Activated naive CD4-positive, alpha-beta T cell treated with anti-CD3 and anti-CD28 coated beads, Interleukin-2, amount 10 ng/mL, durations not matched to agents 7 days and 5 days (primary cell): ENCODE results near the gene WDR7.

Experiments used
- CTCF ChIA-PET: fragments of 350-600 bp; sonication (Branson Sonifier 250); formaldehyde crosslinking; loops from one replicate; lab custom pipeline; 2021; ENCODE audit warnings: antibody characterized with exemption; lab: Charles Lee
- DNase-seq: peaks from one replicate; pipeline ENCODE4 v3.0.0-alpha.2; 2020
- H3K27ac Mint-ChIP-seq: one replicate; pipeline ENCODE4 v1.8.0; 2021; ENCODE audit warnings: mild to moderate bottlenecking, moderate library complexity, mixed read lengths
- H3K27me3 Mint-ChIP-seq: one replicate; pipeline ENCODE4 v1.8.0; 2021; ENCODE audit warnings: mild to moderate bottlenecking, mixed read lengths
- H3K36me3 Mint-ChIP-seq: one replicate; pipeline ENCODE4 v1.8.0; 2021; ENCODE audit warnings: mixed read lengths
- H3K4me1 Mint-ChIP-seq: one replicate; pipeline ENCODE4 v1.8.0; 2021; ENCODE audit warnings: mixed read lengths
- H3K4me3 Mint-ChIP-seq: one replicate; pipeline ENCODE4 v1.8.0; 2021; ENCODE audit warnings: mild to moderate bottlenecking, moderate library complexity, mixed read lengths
- H3K9me3 Mint-ChIP-seq: one replicate; pipeline ENCODE4 v1.8.0; 2021; ENCODE audit warnings: mixed read lengths

Gene WDR7

DNA sequence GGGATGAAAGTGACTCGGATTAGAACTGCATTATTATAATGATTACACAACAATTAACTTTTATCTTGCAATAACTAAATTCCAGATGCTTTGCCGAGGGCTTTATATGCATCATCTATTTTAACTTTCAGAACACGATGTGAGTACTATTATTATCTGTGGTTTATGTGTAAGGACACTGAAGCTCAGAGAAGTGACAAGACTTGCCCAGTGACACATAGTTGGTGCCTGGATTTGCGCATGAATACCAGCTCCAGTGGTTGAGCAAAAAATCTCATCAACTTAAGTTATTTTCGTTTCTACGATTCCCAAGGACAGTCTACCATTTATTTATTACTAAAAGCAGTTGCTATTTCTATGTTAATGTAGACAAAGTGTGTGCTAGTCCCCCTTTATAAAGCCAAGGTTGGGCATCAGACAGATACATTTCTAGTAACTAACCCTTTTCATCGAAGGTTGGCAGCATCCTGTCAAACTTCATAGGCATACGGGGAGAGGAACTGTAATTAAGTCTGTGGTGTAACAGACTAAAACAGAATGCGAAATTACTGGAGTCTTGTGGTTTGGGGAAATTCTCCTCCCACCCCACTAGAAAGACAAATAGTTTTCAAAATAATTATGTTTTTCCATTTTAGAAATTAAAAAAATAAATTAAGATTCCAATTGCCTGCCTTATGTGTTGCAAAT, 422.5 kb downstream of the WDR7 start:
- H3K36me3 Mint-ChIP-seq = no peaks in the 10 kb centered on the region
- H3K9me3 Mint-ChIP-seq = no peaks in the 10 kb centered on the region
- H3K4me3 Mint-ChIP-seq = no peak overlapping the region
- H3K27ac Mint-ChIP-seq = no peak overlapping the region
- no peak for DNase-seq
- H3K27me3 Mint-ChIP-seq = peaks cover 17% of the 10 kb centered on the region
- peaks cover 12% of the 10 kb centered on the region for H3K4me1 Mint-ChIP-seq
- CTCF ChIA-PET = no interaction called here

DNA sequence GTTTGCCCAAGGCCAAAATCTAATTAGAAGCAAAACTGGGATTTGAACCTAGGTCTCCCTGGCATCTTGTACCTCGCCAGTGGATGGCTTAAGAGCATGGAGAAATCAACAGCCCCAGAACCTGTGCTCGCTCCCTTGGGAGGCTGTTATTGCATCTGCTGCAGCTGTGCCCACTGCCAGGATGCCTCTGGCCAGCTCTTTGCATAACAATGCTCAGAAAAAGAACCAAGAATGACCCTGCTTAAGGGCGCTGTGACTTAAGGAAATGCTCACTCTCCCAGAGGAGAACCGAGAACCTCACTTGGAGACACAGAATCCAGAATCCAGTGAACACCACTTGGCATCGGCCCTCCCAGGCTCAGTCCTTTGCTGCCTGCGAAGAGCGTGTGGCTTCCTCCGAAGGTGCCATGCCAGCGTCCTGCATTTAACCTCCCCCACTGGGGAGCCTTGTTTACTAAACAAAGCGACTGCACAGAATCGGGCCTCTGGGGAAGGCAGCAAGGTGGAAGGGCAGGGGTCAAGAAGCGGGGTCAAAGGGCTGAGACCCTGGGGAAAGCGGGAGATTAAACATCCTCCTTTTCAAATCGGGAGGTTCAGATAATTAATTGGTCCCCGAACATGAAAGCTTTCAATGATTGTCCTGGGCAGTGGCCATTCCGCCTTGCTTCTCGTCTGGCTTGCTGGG, 424.7 kb downstream of the WDR7 start:
- H3K27me3 Mint-ChIP-seq = peaks cover 26% of the 10 kb centered on the region
- CTCF ChIA-PET = no interaction called here
- H3K9me3 Mint-ChIP-seq = no peaks in the 10 kb centered on the region
- DNase-seq = no peak
- H3K4me1 Mint-ChIP-seq = peaks cover 12% of the 10 kb centered on the region
- H3K36me3 Mint-ChIP-seq = no peaks in the 10 kb centered on the region
- no peak overlapping the region for H3K27ac Mint-ChIP-seq
- no peak overlapping the region for H3K4me3 Mint-ChIP-seq

DNA sequence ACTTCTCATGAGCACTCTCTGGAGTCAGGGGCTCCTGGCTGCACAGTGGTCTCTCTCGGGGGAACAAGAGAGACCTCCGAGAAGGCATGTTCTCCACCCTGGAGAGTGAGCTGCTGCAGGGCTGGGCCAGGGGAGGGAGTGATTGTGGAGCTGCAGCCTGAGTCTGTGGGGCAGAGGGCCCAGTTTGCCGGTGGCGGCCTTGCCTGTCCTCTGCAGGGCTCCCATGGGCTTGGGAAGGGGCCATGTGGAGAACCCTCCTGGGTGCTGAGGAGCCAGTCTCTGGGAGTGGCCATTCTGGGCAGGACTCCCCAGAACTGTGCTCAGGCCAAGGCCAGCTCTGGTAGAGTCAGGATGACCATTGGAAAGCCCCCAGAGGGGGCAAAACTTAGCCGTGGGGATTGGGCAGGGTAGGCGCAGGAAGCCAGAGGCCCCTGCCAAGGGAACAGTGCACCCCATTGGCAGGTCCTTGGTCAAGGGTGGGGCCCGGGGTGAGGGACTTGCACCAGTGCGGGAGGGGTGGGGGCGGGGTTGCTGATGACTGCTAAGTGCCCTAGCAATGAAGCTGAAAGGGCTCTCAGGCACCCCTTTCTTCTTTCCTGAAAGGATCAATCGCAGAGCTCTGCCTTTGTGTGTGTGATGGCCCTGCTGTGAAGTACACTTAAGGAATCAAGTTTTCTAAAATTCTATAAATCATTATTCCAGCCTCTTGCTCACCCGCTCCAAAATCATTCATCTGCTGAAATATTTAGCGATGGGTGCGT, 426.0 kb downstream of the WDR7 start:
- Mint-ChIP-seq H3K27me3 (peaks cover 36% of the 10 kb centered on the region), H3K9me3 (no peaks in the 10 kb centered on the region), H3K4me1 (peaks cover 12% of the 10 kb centered on the region), H3K27ac (no peak overlapping the region), H3K36me3 (no peaks in the 10 kb centered on the region), H3K4me3 (no peak overlapping the region)
- CTCF ChIA-PET = no interaction called here
- DNase-seq = no peak

- Mint-ChIP-seq H3K36me3 (no peaks in the 10 kb centered on the region), H3K27me3 (peaks cover 36% of the 10 kb centered on the region), H3K27ac (no peak overlapping the region), H3K4me1 (peaks cover 12% of the 10 kb centered on the region), H3K9me3 (no peaks in the 10 kb centered on the region), H3K4me3 (no peak overlapping the region)
- CTCF ChIA-PET = no interaction called here
- DNase-seq = peak; percentile 30
Measured at GRCh38 chr18:57077786-57078552, 426.8 kb downstream of the WDR7 start.

DNA sequence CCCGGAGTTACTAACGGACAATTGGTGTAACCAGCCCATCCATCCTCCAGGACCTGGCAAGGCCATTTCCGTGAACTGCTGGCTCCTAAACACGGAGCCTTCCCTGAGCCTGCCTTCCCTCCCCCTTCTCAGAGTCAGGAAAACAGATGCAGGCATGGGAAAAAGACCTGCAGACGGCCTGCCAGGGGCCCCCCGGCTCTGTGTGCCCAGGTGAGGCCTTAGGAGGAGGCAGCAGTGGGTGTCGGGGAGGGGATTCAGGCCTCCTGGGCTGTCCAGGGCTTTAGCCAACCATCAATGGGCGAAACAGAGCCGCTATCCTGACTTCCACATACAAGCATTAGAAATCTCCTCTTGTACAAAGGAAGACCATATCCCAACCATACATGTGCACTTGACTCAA, 427.5 kb downstream of the WDR7 start:
- Mint-ChIP-seq H3K4me1 (peaks cover 12% of the 10 kb centered on the region), H3K36me3 (no peaks in the 10 kb centered on the region), H3K9me3 (no peaks in the 10 kb centered on the region), H3K27ac (no peak overlapping the region), H3K4me3 (no peak overlapping the region), H3K27me3 (peaks cover 38% of the 10 kb centered on the region)
- CTCF ChIA-PET = no interaction called here
- no peak for DNase-seq

DNA sequence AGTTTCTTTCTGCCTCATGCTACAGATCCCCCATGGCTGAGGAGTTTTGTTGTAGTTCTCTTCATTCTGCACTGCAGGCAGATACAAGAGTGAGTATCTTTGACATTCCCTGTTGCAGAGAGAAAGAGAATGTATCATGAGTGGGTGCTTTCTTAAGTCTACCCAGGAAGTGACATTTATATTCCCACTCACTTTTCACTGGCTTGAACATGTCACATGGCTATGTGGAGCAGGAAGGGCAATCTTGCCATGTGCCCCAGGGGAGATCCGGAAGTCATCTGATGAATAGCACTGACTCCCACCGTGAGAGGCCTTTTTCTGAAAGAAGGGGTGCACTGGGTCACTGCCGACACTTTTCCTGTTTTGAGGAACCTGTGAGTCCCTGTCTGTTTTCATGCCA, 429.3 kb downstream of the WDR7 start:
- H3K9me3 Mint-ChIP-seq = no peaks in the 10 kb centered on the region
- DNase-seq = no peak
- no peak overlapping the region for H3K27ac Mint-ChIP-seq
- H3K27me3 Mint-ChIP-seq = peaks cover 35% of the 10 kb centered on the region
- no peak overlapping the region for H3K4me3 Mint-ChIP-seq
- CTCF ChIA-PET = no interaction called here
- no peaks in the 10 kb centered on the region for H3K36me3 Mint-ChIP-seq
- H3K4me1 Mint-ChIP-seq = peaks cover 27% of the 10 kb centered on the region

- no peak for DNase-seq
- H3K27me3 Mint-ChIP-seq = peaks cover 29% of the 10 kb centered on the region
- H3K4me3 Mint-ChIP-seq = no peak overlapping the region
- CTCF ChIA-PET = no interaction called here
- no peaks in the 10 kb centered on the region for H3K9me3 Mint-ChIP-seq
- no peaks in the 10 kb centered on the region for H3K36me3 Mint-ChIP-seq
- no peak overlapping the region for H3K27ac Mint-ChIP-seq
- H3K4me1 Mint-ChIP-seq = peaks cover 27% of the 10 kb centered on the region
Measured at GRCh38 chr18:57081899-57082298, 430.7 kb downstream of the WDR7 start.

- H3K36me3 Mint-ChIP-seq = no peaks in the 10 kb centered on the region
- H3K27me3 Mint-ChIP-seq = peaks cover 29% of the 10 kb centered on the region
- H3K4me3 Mint-ChIP-seq = no peak overlapping the region
Measured at GRCh38 chr18:57083485-57083884, 432.3 kb downstream of the WDR7 start.

GRCh38 chr18:57084331-57085271, 433.4 kb downstream of the WDR7 start:
- no peak overlapping the region for H3K4me3 Mint-ChIP-seq
- CTCF ChIA-PET = no interaction called here
- no peak overlapping the region for H3K27ac Mint-ChIP-seq
- DNase-seq = no peak
- no peaks in the 10 kb centered on the region for H3K36me3 Mint-ChIP-seq
- peaks cover 26% of the 10 kb centered on the region for H3K27me3 Mint-ChIP-seq
- H3K4me1 Mint-ChIP-seq = peaks cover 15% of the 10 kb centered on the region
- H3K9me3 Mint-ChIP-seq = no peaks in the 10 kb centered on the region

More at GRCh38 chr18:57083485-57083884, 432.3 kb downstream of the WDR7 start:
- Mint-ChIP-seq H3K4me1 (peaks cover 15% of the 10 kb centered on the region), H3K27ac (no peak overlapping the region), H3K9me3 (no peaks in the 10 kb centered on the region)
- DNase-seq = no peak
- CTCF ChIA-PET = no interaction called here

GRCh38 chr18:57085371-57085770, 434.2 kb downstream of the WDR7 start:
- Mint-ChIP-seq H3K4me1 (peaks cover 15% of the 10 kb centered on the region), H3K27ac (no peak overlapping the region), H3K27me3 (peaks cover 29% of the 10 kb centered on the region), H3K9me3 (no peaks in the 10 kb centered on the region), H3K4me3 (no peak overlapping the region), H3K36me3 (no peaks in the 10 kb centered on the region)
- DNase-seq = no peak
- CTCF ChIA-PET = no interaction called here

- H3K4me1 Mint-ChIP-seq = peaks cover 15% of the 10 kb centered on the region
- no peak overlapping the region for H3K4me3 Mint-ChIP-seq
- no peak overlapping the region for H3K27ac Mint-ChIP-seq
- no peak for DNase-seq
- H3K27me3 Mint-ChIP-seq = peaks cover 22% of the 10 kb centered on the region
- CTCF ChIA-PET = no interaction called here
- H3K36me3 Mint-ChIP-seq = no peaks in the 10 kb centered on the region
- no peaks in the 10 kb centered on the region for H3K9me3 Mint-ChIP-seq
Measured at GRCh38 chr18:57086163-57086562, 435.0 kb downstream of the WDR7 start.
